GM21825 (cell line): ENCODE measurements around the gene COL4A2.

Experiments used
- ATAC-seq: cut with Tn5 transposase; IDR thresholded peaks from one replicate; pipeline ENCODE4 v1.9.1; 2021; ENCODE audit warnings: mild to moderate bottlenecking, moderate library complexity; ENCODE audit not compliant: unreplicated experiment

COL4A2 gene

DNA sequence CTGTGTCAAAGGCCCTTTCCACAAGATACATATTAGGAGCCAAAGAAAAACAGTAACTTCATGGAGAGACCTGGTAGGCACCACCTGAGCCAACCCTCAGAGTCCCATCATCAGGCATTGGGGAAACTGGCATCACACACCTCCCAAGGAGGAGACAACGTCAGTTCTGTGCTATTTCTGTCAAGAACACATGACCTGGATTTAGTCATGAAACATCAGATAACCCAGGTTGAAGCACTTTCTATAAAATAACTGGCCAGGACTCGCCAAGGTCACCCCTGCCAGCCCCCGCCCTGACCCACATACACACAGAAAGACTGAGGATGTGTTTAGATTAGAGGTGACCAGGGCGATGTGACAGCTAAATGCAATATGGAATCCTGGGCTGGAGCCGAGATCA lies 35.8 kb upstream of the COL4A2 start:
- ATAC-seq = no peak

DNA sequence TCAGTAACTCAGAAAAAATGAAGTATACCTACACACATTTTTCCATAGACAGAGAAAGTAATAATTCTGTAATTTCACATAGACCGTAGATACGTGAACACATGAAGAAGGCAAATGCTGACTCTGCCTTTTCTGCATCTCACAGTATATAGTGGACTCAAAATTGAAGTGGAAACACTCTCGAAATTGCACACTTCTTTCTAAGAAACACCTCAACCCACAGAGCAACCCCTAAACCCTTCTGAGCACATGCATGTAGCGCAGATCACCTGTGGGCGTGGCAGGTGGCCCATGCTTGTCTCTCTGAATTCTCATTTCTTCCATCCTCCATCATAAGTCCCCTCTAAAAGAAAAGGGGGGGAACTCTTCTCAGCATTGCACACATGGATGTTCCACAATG lies 34.9 kb upstream of the COL4A2 start:
- ATAC-seq = no peak

DNA sequence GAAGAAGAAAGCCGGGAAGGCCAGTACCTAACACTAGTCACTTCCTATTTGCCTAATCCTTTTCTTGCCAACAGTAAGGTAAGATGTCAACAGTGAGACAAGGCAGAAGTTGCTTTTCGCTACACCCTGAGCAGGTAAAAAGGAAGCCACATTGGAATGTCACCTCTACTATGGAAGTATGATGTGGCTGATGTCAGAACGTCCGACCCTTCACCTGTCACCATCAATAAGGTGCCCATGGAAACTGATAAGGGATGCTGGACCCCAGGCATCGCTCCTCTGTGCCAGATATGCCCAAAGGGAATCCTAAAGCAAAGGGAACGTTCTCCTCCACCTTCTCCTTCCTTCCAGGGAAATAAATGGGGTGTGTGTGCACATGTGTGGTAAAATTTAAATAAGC lies 34.4 kb upstream of the COL4A2 start:
- no peak for ATAC-seq

DNA sequence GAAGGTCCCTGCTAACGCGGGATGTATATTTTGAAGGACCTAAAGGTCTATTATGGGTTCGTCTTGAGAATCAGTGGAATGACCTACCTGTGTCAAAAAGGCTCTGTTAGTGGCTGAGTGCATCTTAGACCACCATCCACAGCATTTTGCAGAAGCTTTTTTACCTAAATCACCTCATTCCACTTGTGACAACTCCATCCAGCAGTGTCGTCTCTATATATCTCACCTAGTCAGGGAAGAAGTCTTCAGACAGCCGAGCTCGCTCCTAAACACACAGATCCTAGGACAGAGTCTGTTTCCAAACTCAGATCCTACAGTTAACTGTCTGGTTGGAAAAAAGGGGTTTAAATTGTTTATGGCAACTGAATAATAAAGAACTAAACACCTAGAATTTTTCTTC lies 33.8 kb upstream of the COL4A2 start:
- no peak for ATAC-seq

DNA sequence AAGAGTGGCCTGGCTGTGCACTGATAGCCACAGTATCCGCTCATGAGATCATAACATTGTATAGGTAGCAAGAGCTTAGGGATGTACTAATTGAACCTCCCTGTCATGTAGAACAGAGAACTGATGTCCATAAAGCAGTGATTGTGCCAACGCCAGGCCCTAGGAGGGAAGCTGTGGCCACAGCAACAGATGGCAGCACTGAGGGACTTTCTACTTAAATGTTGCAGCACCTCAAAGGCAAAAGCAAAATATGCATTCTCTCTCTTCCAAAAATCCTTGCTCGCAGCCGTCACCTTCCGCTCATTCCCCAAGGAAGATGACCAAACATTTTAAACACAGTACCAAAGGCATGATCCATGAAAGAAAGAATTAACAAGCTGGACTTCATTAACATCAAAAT lies 32.4 kb upstream of the COL4A2 start:
- ATAC-seq = no peak

DNA sequence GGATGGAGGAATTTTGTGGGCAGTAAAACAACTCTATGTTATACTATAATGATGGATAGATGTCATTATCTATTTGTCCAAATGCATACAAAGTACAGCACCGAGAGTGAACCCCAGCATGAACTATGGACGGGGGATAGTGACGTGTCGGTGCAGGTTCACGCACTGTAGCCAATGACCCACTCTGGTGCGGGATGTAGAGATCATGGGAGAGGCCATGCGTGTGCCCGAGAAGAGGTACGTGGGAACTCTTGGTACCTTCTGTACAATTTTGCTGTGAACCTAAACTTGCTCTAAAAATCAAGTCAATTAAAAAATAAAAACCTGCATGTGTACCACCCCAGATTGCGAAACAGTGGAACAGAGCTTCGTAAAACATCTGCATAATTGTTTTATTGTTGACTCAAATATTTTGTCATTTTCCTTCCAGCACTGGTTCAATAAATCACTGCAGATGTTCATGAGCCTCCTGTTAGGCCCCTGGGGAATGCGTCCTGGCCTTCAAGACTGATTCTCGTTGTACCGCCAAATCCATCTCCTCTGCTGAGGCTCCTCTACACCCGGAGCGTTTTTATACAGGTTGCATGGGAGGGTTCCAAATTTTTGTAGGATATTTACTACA lies 31.0 kb upstream of the COL4A2 start:
- no peak for ATAC-seq

DNA sequence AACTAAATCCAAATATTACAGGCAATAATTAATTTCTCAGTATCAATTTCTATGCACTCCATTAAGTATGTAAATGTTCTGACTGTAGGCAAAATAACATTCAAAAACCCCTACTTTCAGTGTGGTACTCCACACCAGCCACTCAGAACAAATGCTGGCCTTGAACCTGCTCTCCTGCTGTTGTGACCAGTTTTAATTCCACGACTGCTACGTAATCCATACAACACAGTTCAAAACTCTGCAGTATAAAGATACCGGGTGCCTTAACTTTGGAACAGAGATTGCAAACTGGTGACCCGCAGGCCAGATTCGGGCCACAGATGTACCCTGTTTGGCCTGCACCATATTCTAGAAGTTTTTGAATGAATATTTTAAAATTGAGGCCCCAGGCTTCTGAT lies 30.5 kb upstream of the COL4A2 start:
- no peak for ATAC-seq

DNA sequence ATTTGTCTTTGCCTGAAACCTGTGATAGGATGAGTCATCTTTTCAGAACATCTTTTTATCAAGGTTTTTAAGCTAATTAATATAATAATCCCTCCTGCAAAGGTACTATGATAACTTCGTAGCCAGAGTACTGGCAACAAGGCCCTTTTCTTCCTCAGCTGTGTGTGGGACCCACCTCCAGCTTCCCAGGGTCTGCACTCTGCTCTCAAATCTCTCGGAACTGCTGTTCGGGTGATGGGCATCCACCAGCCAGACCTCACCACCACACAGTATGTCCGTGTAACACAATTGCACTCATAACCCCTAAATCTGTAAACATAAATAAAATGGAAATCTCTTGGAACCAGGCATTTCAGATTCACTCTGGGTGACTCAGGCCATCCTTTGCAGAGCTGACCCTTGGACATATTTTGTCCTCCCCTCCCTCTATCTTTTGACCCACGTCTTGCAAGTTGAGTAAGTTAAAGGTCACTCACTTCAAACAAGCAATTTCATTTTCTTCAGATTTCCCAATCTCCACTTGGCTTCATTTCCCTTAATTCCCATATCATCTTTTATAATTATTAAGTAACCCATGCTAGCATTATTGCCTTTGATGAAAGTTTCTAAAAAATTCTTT lies 29.6 kb upstream of the COL4A2 start:
- ATAC-seq = no peak

DNA sequence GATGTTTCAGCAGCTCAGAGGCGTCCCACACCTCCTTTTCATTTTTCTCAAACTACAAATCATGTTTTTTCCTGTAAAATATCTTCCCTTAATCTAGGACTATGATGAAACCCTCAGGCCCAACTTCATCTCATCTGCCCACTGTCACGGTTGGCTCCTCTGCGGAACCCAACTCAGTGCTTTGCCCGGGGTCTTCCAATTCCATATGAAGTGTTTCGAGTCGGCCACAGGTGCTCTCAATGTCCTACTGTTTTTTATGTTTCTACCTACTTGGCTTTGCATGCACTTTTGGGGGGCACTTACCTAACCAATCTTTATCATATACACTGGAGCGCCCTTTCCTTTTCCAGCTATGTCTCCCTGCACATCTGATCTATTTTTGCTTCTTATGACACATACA lies 28.2 kb upstream of the COL4A2 start:
- ATAC-seq = no peak

DNA sequence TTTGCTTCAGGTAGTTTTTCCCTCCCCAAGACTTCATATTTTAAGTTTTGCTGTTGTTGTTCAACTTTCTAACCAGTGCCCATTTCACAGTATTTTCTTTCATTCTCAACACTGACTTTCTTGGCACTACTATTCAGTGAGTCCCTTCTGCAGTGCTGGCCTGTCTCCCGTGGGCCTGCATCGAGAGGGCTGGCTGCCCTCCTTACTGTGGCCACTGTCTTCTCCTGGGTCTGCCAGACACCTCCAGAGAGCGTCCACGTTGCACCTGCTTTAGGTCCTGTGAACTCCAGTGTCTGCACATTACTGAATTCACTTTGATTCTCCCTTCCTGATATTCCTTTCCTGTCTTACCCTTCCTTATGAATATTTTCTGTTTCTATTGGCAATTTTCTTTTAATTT lies 27.4 kb upstream of the COL4A2 start:
- no peak for ATAC-seq

DNA sequence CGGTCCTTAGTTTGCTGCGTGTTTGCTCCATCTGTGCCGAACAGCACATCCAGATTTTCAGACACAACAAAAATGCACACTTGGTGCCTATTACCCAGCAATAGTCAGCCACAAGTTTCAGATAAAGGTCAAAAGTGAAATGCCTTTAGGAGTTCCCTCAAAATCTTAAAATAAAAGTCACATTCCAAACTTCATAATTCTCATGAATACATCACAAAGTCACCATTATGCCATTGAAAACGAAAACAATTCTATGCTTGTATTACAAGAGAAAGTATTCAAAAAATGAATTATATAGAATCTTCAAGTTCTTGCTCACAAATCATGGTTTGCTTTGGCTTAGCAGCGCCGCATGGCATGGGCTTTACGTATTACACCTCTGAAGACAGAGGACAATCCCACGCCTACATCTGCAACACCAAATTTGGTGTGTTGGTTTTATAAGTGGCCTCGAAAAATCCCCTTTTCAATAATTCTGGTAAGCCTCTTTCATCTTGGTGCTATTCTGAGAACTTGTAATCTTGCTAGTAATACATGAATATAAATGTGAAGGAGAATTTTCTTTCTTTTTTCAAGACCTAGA lies 26.8 kb upstream of the COL4A2 start:
- no peak for ATAC-seq

DNA sequence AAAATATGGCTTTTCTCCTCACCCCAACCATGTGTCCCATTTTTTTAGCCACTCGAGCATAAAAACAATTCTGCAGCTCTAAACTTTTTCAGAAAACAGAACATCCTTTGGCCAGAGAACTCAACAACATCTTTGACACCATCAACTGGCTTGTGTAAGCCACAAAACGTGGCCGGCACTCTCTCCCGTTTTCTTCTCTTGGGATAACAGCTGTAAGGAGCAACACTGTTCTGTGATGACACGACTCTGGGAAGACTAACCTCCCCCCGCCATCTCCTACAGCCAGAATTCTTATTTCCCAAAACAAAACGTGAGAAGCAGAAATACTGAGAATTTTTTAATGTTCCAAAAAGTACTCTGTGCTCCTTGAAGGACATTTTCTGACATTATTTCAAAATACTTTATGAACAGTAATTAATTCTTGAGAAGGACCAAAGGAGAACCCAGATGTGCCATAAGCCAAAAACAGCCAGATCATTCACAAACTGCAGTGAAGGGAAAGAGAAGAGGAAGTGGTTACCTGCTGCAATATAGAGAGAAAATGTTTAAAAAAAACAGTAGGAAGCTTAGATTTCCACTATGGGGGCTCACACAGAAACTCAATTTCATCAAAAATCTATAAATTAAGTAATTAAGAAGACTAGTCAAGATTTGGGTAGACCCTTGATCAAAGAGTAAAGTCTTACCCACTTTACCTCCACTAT lies 25.9 kb upstream of the COL4A2 start:
- ATAC-seq = no peak

DNA sequence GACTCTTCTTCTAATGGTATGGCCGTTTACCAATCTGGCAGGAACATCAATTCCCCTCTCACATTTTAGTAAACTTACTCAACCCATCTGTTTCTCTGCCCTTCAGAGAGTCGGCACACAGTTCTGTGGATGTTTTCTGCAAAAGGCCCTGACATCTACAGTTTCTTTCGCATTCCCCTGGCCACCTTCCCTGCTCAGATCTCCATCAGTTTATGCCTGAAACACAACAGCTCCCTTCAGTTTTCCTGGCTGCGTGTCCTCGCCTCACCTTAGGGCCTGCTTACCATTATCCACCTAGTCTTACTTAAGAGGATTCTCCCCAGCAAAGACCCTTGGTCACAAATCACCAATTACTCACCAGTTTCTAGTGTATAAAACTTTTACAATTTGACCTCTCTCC lies 25.3 kb upstream of the COL4A2 start:
- ATAC-seq = no peak

DNA sequence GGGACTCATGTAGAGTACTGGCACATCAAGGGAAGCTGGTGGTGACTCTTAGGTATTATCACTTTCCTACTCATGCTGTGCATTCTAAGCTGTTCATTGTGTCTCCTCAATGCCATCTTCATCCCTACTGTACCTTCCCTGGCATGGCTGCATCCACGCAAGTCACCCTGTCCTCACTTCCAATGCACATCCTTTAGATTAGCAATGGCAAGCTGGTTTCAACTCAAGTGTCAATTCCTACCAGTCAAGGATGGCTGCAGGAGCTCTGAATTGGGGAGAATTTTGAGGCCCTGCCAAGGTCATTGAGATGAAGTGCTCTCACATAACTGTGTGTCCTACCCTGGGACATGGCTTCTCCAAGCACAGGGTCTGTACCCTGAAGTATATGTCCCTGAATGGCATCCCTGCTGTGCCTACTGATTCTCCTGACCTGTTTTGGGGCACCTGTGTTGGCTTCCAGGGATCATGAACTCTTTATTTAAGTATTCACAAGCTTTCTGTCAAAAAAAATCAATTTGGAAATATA lies 24.7 kb upstream of the COL4A2 start:
- ATAC-seq = no peak

DNA sequence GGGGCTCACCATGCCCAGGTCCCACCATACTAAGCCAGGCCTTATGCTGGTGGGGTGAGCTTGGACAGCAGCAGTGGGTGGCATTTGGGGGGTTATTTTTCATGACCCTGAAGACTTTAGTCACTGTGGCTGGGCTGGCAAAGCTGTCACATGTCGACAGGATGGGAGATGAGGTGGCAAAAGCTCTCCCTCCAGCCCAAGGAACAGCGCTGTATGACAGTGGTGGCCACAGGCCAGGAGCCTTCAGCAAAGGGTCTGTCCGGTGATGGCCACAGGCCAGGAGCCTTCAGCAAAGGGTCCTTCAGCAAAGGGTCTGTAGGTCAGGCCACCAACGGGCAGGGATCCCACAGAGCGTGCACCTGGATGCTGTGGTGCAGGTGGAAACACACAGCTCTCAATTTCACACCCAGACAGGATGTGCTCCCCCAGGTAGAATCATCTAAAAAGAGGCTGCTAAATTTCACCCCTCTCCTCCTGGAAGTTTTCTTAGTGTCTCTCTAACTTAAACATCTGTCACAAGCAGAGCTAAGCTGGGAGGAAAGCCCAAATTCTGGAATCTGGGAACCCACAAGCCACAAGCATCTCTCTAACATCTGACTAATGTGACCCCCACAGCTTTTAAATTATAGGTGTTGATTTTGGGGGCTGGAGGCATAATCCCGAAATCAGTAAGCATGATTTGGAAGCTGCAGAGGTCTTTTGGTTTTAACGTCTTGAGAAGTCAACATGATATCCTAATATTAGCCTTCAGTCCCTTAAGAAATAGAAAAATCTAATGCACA lies 23.2 kb upstream of the COL4A2 start:
- no peak for ATAC-seq

DNA sequence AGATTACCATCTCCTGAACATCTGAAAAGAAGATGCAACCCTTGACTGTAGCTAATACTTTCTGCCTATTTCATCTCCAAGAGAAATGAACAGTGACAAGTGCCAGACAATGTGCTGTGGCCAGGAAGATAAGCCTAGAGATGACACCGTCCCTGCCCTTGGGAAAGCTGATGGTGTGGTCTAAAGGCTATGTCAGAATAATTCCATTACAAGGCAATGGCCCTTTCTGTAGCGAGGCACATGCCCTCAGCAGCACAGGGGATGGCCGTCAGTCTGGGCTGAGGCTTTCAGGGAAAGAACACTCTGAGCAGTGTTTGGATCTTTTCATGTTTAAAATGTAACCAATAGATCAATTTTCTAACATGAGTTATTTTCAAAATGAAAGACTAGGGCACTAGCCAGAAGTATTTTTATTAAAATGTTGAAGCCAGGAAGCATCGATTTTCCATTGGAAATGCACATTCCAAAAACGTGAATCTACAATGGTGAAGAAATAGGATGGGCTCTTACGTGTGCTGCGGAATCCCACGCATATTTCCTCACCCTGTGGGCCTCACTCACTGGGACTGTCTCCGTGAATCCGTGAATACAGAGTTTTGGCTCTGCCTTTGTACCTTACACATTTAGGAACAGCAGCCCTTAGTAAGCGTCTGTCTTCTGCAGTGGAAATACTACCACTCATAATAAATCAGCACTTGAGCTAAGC lies 22.2 kb upstream of the COL4A2 start:
- no peak for ATAC-seq

DNA sequence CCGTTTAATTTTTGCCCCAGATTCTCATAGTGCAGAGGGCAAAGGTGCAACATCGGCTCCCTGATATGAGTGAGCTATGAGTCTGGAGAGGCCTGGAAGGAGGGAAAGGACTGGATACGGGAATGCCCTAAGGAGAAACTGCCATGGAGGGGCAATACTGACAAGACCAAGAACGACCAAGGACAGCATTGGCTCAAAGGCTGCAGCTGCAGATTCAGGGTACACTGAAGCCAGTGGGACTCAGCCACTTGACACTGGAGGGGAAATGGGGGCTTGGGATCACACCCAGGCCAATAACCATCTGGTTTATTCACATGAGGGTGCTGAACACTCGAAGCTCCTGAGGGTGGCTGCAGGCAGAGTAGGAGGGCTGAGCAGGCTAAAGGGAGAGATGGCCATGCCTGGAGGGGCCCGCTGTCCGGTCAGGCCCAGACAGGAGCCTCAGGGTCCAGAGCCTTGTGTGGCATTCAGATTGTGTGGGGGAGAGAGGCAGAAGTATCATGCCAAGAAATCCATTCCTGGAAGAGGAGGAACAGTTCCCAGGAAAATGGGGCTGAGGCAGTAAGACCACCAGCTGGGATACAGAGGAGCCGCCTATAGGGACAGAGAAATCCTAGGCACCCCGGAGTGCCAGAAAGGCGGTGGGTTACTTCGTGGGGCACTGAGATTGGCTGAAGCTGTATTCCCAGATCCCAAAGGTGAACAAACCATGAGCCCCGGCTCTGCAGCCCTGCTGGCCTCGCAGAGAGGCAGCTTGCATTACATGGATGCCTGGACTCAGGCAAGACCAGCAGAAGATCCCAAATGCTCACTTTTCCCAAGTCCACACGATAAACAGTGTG lies 20.9 kb upstream of the COL4A2 start:
- no peak for ATAC-seq

DNA sequence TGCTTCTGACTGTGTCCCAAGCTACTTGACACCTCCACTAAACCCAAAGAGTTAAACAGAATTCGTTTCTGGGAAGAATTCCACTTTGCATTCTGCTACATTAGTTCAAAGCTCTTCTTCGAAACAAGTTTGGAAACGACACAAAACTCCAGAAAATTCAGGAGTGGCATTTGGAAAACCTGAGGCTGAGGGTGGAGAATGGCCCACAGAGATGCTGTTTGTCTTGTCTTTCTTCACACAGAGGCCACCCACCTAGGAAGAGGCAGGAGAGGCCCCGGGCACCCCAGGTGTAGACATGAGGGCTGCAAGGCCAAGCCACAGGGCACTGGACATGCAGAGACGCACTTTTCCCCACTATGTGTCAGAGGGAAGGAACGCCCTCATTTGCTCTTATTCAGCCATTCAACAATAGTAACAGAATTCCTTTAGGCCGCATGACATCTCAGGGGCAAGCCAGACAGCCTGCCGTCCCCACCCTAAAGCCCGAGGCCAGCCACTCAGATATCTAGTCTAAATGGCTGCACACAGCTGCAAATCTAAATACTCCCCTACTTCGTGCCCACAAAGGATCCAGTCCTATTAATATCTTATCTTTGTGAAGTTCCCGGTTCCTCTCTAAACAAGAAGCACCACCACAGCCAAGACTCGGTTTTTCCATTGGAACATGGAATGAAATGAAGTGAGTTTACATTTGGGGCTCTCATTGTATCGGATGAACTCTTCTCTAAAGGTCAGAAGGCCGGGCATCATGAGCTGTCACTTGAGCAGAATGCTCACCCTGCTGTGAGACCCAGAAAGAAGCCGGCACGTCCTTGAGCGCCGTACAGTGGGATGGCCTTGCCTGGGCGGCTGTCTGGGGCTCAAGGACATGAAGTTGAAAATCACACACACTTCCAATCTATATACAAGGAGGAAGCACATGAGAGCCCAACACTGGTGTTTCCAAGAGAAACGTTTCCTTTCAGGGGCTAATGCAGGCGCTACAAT lies 20.0 kb upstream of the COL4A2 start:
- ATAC-seq = no peak
